Caki2 (cell line): ENCODE results near the gene MAST1. TPM values are rescaled to one million over a fixed set of nuclear protein-coding genes. Genes with fewer than 3 reads are reported as not detected.
A peak's percentile ranks its signal among the peaks of the same experiment; 100 is the strongest.
"Not testable (repeated sequence)": the region's sequence is repeated elsewhere in the genome, so short reads cannot be mapped to it uniquely, and the experiment has no call there.

Experiments used
- DNase-seq: peaks from one replicate; pipeline ENCODE4 v3.0.0-alpha.2; 2015; ENCODE audit warnings: low read depth
- in situ Hi-C: cut with HindIII; loops from 2 replicates; pipeline ENCODE4 v1.10.0; 2016; ENCODE audit warnings: low sequenced_read_pairs, low pct_unique_long_range_greater_than_20kb, mixed read lengths
- total RNA-seq: library from RNA; depleted of rRNA; stranded (reverse); fragments of >200 nt; shearing (Covaris generic); gene quantifications from 2 replicates; pipeline ENCODE4 v1.2.3, GENCODE V29; 2014; ENCODE audit warnings: low replicate concordance; rRNA removed

MAST1 gene
- total RNA-seq, result 1.8 and 20.8 TPM in 2 replicates

DNA sequence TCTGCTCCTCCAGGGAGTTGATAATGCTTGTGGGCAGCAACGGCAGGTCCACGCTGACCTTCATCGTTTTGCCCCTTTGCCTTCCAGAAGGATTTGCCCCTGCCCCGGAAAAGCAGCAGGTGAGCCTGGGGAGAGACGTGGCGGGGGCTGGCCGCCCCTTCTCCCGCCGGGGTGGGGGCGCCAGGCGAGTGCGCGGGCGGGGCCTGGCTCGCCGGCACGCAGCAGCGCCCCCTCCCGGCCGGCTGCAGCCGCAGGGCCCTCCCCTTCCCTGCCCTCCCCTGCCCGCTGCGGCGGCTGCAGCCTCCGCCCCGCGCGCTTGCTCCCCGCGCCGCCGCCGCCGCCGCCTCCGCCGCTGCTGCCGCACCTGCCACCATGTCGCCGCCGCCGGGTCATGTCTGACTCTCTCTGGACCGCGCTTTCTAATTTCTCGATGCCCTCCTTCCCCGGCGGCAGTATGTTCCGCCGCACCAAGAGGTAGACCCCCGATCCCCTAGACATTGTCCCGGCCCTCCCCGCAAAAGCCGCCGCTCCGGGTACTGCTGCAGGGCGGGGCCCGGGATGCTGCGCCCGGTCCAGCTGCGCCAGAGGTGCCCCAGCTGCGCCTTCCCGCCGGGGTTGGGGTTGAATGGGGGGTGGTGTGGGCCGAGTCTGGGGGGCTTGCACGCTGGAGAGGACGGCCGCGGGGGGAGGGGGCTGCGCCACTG, at the start of gene MAST1:
Gene MAST1 (plus strand): TSS at position 334 of the 704 bp plus-strand sequence. CDS start 58 bp downstream, at position 392.
- peak; percentile 51 for DNase-seq
- in situ Hi-C loops, result no loop called here

DNA sequence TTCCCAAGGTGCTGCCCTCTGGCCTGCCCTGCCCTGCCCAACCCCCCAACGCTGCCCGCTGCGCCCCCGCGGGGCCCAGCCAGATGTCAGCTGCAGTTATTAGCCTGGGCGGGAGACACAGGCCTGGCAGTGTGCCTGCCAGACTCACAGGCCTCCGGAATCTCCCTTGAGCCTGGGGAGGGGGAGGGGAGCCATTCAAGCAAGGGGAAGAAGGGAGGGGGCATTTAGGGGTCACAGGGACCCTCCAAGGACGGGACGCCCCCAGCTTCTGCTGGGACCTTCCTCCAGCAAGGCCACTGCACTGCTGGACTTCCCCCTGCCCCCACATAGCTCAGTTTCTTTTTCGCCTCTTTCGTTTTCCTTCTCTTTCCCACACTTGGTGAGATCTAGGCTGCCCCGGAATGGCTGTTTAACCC, 49.6 kb upstream of the MAST1 start:
- peak; percentile 81 for DNase-seq
- in situ Hi-C loops, result no loop called here

DNA sequence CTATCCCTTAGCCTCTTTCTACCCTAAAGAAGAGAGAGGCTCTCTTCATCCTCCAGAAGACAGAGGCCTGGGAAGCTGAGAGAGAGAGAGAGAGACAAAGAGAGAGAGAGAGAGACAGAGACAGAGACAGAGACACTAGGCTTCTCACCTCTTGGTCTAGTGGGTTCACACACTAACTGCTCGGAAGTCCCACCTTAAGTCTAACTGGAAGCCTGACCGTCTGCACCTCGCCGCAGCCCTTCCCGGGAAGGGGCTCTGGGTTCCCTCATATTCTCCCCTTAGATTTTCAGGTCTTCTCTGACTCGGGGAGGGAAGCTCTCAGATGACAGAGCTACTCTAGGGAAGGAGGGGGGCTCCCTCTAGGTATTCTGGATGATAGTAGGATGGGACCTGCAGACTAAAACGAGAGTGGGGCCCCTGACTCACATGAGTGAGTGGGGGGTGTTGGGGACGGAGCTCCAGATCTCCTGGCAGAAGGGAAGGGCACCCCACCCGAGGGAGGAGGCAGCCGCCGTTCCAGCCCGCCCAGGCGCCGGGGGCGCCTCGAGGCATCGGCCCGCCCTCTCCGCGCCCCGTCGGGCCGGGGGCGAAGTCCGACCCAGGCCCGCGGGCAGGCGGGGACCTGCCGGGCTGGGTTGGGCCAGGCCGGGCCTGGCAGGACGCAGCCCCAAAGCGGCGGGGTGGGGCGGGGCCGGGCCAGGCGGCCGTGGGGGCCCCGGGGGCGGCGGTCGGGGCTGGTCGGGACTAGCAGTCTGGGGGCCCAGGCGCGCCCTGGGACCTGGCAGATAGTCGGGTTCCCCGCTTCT, 49.0 kb upstream of the MAST1 start:
- in situ Hi-C loops, result no loop called here

DNA sequence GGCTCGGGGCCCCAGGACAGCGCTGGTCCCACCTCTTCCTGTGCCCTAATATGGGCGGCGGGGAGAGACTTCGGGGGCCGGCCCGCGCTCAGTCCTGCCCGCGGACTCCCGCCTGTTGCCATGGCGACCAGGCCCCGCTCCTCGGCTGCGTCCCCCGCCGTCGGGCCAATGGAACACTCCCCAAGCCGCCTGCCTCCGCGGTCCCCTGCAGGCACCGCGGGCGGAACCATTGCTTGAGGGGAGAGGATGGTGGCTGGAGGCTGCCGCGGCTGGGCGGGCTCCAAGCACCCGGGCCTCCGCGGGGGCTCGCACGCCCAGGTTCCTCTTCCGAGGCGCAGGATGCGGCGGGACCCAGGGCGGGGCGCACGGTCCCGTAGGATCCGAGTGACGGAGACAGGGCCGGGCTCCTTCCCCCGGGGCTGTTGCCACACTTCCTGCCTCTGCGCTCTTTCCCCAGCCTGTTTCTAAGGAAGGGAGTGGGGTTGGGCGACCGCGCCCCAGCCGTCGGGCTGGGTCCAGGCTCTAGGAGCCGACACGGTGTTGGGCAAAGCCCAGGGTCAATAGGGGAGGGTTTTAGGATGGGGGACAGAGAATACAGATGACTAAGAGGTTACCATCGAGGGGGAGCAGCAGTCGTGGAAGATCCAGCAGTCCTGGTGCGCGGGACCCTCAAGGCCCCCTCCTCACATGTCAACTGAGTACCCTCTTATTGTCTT, 48.3 kb upstream of the MAST1 start:
- DNase-seq, result peak; percentile 99
- in situ Hi-C loops, result no loop called here

More for the DNA sequence above, 49.0 kb upstream of the MAST1 start:
- DNase-seq, result peak; percentile 76

DNA sequence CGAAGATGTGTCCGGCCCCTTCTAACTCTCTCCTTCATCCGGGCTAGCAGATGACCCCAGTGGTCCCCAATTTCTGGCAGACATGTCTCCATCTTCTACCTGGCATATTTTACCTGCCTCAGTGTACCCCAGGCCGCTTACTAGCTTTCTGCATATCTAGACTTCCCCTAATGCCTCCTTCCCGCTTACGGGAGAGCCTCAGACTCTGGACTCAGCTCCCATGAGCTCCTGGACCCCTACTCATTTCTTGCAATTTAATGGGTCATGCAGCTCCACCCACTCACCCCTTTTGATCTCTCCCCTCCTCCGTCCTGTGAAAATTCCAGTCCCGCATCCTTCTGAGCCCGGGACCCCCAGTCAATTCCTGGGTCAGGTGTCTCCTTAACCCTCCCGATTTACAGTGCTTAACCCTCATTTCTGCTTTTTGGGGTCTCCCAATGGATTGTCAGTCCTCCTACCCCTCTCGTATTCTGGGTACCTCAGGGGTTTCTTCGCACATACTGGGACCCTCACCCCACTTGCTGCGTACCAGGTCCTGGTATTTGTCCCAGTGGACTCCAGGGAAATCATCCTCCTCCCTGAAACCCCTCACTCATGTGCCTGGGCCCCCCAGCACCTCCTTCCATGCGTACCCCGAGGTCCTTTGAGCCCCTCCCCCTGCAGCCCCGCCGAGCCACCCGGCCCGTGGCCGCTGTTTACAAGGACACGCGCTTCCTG, 47.5 kb upstream of the MAST1 start:
- peak; percentile 26 for DNase-seq
- in situ Hi-C loops, result no loop called here

DNA sequence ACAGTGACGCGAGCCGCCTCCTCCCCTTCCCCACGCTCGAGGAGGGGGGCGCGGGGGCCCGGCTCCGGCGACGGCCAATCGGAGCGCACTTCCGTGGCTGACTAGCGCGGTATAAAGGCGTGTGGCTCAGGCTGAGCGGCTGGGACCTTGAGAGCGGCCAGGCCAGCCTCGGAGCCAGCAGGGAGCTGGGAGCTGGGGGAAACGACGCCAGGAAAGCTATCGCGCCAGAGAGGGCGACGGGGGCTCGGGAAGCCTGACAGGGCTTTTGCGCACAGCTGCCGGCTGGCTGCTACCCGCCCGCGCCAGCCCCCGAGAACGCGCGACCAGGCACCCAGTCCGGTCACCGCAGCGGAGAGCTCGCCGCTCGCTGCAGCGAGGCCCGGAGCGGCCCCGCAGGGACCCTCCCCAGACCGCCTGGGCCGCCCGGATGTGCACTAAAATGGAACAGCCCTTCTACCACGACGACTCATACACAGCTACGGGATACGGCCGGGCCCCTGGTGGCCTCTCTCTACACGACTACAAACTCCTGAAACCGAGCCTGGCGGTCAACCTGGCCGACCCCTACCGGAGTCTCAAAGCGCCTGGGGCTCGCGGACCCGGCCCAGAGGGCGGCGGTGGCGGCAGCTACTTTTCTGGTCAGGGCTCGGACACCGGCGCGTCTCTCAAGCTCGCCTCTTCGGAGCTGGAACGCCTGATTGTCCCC, 46.8 kb upstream of the MAST1 start, which contains the start of gene JUNB:
Gene JUNB (plus strand): TSS at position 142 of the 706 bp plus-strand sequence. CDS start 286 bp downstream, at position 428.
- in situ Hi-C loops, result no loop called here

DNA sequence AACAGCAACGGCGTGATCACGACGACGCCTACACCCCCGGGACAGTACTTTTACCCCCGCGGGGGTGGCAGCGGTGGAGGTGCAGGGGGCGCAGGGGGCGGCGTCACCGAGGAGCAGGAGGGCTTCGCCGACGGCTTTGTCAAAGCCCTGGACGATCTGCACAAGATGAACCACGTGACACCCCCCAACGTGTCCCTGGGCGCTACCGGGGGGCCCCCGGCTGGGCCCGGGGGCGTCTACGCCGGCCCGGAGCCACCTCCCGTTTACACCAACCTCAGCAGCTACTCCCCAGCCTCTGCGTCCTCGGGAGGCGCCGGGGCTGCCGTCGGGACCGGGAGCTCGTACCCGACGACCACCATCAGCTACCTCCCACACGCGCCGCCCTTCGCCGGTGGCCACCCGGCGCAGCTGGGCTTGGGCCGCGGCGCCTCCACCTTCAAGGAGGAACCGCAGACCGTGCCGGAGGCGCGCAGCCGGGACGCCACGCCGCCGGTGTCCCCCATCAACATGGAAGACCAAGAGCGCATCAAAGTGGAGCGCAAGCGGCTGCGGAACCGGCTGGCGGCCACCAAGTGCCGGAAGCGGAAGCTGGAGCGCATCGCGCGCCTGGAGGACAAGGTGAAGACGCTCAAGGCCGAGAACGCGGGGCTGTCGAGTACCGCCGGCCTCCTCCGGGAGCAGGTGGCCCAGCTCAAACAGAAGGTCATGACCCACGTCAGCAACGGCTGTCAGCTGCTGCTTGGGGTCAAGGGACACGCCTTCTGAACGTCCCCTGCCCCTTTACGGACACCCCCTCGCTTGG, 46.1 kb upstream of the MAST1 start:
- in situ Hi-C loops, result no loop called here
- peak; percentile 64 for DNase-seq

More for the DNA sequence above, 46.8 kb upstream of the MAST1 start, which contains the start of gene JUNB:
- DNase-seq, result peak; percentile 97

DNA sequence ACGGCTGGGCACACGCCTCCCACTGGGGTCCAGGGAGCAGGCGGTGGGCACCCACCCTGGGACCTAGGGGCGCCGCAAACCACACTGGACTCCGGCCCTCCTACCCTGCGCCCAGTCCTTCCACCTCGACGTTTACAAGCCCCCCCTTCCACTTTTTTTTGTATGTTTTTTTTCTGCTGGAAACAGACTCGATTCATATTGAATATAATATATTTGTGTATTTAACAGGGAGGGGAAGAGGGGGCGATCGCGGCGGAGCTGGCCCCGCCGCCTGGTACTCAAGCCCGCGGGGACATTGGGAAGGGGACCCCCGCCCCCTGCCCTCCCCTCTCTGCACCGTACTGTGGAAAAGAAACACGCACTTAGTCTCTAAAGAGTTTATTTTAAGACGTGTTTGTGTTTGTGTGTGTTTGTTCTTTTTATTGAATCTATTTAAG, 45.4 kb upstream of the MAST1 start:
- in situ Hi-C loops, result no loop called here

DNA sequence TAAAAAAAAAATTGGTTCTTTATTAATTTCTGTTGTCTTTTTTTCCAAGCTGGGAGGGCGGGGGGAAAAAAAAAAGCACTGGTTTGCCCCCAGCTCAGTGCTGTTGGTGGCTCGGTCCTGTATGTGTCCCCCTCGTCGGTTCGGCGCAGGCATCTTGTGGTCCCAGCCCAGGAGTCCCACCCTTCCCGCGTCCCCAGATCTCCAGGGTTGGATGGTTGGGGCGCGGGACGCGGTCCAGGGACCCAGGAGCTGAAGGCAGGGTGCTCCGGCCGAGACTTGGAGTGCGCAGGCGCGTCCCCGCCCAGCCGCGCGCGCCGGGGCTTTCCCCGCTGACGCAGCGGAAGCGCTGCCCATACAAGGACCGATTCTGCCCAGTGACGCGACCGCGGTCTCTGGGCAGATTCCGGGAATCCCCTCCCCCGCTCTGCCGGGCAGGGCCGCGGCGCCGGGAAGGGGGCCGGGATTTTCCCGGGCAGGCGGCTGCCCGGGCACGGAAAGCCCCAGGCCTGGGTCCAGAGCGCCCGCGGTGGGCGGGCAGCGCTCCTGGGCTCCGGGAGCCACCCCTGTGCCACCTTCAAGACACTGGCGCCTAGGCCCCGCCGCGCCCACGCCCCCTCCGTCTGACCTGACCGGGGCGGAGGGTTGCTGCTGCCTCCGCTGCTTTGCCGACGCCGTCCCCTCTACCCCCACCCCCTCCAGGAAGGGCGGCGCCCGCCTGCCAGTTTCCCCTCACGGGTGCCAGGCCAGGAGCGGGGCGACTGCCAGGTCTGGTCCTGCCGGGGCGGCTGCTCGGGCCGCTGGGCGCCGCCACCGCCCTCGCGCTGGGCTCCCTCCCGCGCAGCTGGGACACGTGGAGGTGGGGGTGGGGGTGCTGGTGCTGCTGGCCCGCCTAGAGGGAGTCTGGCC, 44.8 kb upstream of the MAST1 start:
- in situ Hi-C loops, result no loop called here
- peak; percentile 98 for DNase-seq

More for the DNA sequence above, 45.4 kb upstream of the MAST1 start:
- DNase-seq, result no peak

DNA sequence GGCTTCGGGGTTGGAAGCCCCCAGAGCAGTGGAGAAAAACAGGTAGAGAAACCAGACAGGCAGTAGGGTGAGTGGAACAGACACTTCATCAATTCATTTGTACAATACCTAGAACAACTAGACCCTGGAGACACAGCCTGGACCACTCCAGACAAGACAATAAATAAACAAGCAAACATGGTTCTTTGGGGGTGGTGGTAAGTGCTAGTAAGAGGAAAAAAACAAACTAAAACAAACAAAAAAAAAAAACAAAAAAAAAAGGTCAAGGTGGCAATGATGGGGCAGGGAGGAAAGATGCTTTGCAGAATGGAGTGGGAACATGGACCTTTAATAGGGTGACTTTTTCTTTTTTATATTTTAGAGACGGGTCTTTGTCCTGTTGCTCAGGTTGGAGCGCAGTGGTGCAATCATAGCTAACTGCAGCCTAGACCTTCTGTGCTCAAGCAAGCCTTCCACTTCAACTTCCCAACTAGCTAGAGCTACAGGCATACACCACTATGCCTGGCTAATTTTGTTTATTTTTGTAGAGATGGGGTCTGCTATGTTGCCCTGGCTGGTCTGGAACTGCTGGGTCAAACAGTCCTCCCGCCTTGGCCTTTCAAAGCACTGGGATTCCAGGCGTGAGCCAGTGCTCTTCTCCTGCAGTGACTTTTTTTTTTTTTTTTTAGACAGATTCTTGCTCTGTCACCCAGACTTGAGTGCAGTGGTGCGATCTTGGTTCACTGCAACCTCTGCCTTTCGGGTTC, 43.9 kb upstream of the MAST1 start:
- in situ Hi-C loops, result no loop called here
- DNase-seq, result peak; percentile 58

DNA sequence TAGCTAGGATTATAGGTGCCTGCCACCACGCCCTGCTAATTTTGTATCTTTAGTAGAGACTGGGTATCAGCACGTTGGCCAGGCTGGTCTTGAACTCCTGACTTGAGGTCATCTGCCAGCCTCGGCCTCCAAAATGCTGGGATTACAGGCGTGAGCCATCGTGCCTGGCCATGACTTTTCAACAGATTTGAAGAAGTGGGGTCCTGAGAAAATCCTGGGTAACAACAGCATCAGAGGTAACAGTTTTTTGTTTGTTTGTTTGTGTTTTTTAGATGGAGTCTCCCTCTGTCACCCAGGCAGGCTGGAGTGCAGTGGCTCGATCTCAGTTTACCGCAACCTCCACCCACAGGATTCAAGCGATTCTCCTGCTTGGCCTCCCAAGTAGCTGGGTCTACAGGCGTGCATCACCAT, 43.3 kb upstream of the MAST1 start:
- in situ Hi-C loops, result no loop called here
- DNase-seq, result no peak

DNA sequence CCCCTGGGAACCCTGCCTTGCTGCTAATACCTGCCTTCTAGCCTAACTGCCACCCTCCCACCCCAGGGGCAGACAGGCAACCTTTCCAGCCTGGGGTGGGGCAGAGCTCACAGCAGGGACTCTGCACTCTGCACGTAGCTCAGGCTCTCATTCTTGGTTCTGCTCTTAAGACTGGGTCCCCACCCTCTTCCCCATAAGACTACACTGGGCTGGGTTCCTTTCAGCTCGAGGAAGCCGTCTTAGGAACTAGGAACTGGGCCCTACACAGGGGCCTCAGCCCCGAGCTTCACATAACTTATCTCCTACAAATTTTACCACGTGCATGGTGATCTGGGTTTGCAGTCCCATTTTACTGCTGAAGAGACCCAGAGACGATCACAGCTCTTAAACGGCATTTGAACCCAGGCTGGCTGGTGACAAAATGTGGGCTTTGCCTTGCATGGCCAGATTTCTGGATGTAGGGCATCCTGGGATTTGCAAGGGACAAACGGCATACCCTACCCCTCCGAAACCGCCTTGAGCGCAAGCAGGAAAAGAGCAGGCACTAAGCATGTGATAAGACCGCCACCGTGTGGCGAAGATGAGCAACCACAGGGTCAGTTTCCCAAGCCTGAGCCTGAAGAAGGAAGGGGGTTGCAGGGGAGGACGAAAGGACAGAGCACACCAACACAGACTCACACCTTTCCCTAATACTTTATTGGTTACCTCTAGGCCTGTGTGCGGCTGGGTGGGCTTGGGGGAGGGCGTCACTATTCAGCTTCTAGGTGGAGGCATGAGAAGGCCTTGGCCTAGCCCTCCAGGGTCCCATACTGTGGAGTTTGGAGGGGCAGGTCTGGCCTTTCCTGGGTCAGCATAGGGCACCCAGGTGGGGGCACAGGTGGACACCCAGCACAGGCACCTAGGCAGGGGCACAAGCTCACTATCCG, 41.9 kb upstream of the MAST1 start:
- in situ Hi-C loops, result no loop called here
- peak; percentile 82 for DNase-seq

DNA sequence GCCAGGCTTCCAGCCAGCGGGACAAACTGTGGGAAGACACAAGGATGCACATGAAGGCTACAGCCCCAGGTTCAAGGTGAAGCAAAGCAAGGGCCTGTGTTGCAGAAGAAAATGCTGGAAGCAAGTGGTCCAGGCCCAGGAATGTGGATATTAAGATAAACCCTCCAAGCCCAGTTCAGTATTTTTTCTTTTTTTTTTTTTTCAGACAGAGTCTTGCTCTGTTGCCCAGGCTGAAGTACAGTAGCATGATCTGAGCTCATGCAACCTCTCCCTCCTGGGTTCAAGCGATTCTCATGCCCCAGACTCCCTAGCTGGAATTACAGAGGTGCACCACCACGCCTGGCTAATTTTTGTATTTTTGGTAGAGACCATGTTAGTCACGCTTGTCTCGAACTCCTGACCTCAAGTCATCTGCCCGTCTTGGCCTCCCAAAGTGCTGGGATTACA, 41.2 kb upstream of the MAST1 start:
- in situ Hi-C loops, result no loop called here
- DNase-seq, result no peak

DNA sequence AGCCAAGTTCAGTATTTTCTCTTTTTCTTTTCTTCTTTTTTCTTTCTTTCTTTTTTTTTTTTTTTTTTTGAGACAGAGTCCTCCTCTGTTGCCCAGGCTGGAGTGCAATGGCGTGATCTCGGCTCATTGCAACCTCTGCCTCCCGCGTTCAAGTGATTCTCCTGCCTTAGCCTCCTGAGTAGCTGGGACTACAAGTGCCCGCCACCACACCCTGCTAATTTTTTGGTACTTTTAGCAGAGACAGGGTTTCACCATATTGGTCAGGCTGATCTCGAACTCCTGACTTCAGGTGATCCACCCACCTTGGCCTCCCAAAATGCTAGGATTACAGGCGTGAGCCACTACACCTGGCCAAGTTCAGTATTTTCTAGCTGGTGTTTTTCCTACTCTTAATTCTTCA, 40.7 kb upstream of the MAST1 start:
- in situ Hi-C loops, DNase-seq: not testable (repeated sequence)
